ENCODE data around the gene RYR2. TPM values are rescaled to one million over a fixed set of nuclear protein-coding genes. Genes with fewer than 3 reads are reported as not detected.
"Not testable (repeated sequence)": the region's sequence is repeated elsewhere in the genome, so short reads cannot be mapped to it uniquely, and the experiment has no call there.

Gene RYR2
- total and polyA plus RNA-seq, 4 experiments from 2014 or later = not detected

- no peak overlapping the region for H3K4me3 ChIP-seq (ENCODE audit: low read length in 2 of 2)
Observed at GRCh38 chr1:237255071-237255470, 213.1 kb downstream of the RYR2 start.

GRCh38 chr1:237258871-237259270, 216.9 kb downstream of the RYR2 start:
- H3K9me3 Mint-ChIP-seq = peaks cover 0 to 8% (median 3%) of the 10 kb centered on the region in 8 donors

More at GRCh38 chr1:237255071-237255470, 213.1 kb downstream of the RYR2 start:
- Histone ChIP-seq H3K36me3 (ENCODE audit: insufficient read depth, low read length) (no peaks in the 10 kb centered on the region), H3K27me3 (ENCODE audit: insufficient read depth, low read length) (no peaks in the 10 kb centered on the region), H3K9me3 (ENCODE audit: control insufficient read depth in 1 of 2, low read length in 2 of 2) (no peaks in the 10 kb centered on the region), H3K4me1 (ENCODE audit: insufficient read depth, low read length) (no peaks in the 10 kb centered on the region), H3K27ac (ENCODE audit: low read depth, low read length) (no peak overlapping the region)
- no peak overlapping the region for H3K4me3 Mint-ChIP-seq
- peaks cover 0 to 8% (median 3%) of the 10 kb centered on the region in 8 donors for H3K9me3 Mint-ChIP-seq
- POLR2A ChIA-PET (ENCODE audit: partially characterized antibody) = no interaction called here
- CTCF ChIA-PET (ENCODE audit: partially characterized antibody) = no interaction called here
- no peaks in the 10 kb centered on the region for H3K36me3 Mint-ChIP-seq
- H3K27me3 Mint-ChIP-seq = peaks cover 4 to 5% of the 10 kb centered on the region in 2 donors
- DNase-seq = no peak
- intact Hi-C loops (cut with micrococcal nuclease) = no loop called here
- H3K27ac Mint-ChIP-seq = no peak overlapping the region
- H3K4me1 Mint-ChIP-seq = no peaks in the 10 kb centered on the region

GRCh38 chr1:237261198-237261597, 219.2 kb downstream of the RYR2 start:
- DNase-seq = no peak
- H3K36me3 ChIP-seq (ENCODE audit: insufficient read depth, low read length) = no peaks in the 10 kb centered on the region
- no peak overlapping the region for H3K4me3 ChIP-seq (ENCODE audit: low read length in 2 of 2)
- H3K27ac Mint-ChIP-seq = peak overlapping the region in 1 of 7 donors; percentile 54
- H3K9me3 Mint-ChIP-seq = peaks cover 0 to 6% (median 2%) of the 10 kb centered on the region in 8 donors
- H3K27me3 ChIP-seq (ENCODE audit: insufficient read depth, low read length) = no peaks in the 10 kb centered on the region
- H3K9me3 ChIP-seq (ENCODE audit: control insufficient read depth in 1 of 2, low read length in 2 of 2) = no peaks in the 10 kb centered on the region
- no peaks in the 10 kb centered on the region for H3K4me1 ChIP-seq (ENCODE audit: insufficient read depth, low read length)
- peaks cover 5 to 8% of the 10 kb centered on the region in 2 donors for H3K27me3 Mint-ChIP-seq
- POLR2A ChIA-PET (ENCODE audit: partially characterized antibody) = no interaction called here
- no peak overlapping the region for H3K4me3 Mint-ChIP-seq
- intact Hi-C loops (cut with micrococcal nuclease) = no loop called here
- H3K36me3 Mint-ChIP-seq = no peaks in the 10 kb centered on the region
- no peak overlapping the region for H3K27ac ChIP-seq (ENCODE audit: low read depth, low read length)
- H3K4me1 Mint-ChIP-seq = no peaks in the 10 kb centered on the region
- CTCF ChIA-PET (ENCODE audit: partially characterized antibody) = no interaction called here

More at GRCh38 chr1:237258871-237259270, 216.9 kb downstream of the RYR2 start:
- Histone ChIP-seq H3K27me3 (ENCODE audit: insufficient read depth, low read length) (no peaks in the 10 kb centered on the region), H3K36me3 (ENCODE audit: insufficient read depth, low read length) (no peaks in the 10 kb centered on the region), H3K4me1 (ENCODE audit: insufficient read depth, low read length) (no peaks in the 10 kb centered on the region), H3K27ac (ENCODE audit: low read depth, low read length) (no peak overlapping the region), H3K9me3 (ENCODE audit: control insufficient read depth in 1 of 2, low read length in 2 of 2) (no peaks in the 10 kb centered on the region), H3K4me3 (ENCODE audit: low read length in 2 of 2) (no peak overlapping the region)
- H3K36me3 Mint-ChIP-seq = no peaks in the 10 kb centered on the region
- DNase-seq = no peak
- H3K4me3 Mint-ChIP-seq = no peak overlapping the region
- no peak overlapping the region for H3K27ac Mint-ChIP-seq
- intact Hi-C loops (cut with micrococcal nuclease) = no loop called here
- no peaks in the 10 kb centered on the region for H3K4me1 Mint-ChIP-seq
- POLR2A ChIA-PET (ENCODE audit: partially characterized antibody) = no interaction called here
- peaks cover 4 to 5% of the 10 kb centered on the region in 2 donors for H3K27me3 Mint-ChIP-seq
- CTCF ChIA-PET (ENCODE audit: partially characterized antibody) = no interaction called here

DNA sequence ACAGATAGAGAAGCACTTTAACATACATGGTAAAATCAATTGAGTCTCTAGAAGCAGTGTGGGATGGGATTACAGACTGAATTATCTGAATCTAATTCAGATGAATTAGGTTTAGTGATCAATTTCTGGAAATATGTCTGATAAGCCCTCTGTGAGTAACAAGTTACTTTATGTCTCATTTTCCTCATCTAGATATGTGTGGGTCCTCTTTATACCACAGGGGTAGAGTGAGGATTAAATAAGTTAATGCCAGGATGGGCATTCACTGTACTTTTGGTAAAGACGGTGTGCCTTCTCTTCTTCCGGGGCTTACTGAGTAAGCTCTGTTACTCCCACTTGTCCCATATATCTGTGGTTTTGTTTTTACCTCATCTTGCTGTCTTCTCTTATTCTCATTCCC, 225.8 kb downstream of the RYR2 start:
- ChIA-PET CTCF (ENCODE audit: partially characterized antibody) (no interaction called here), POLR2A (ENCODE audit: partially characterized antibody) (no interaction called here)
- Mint-ChIP-seq H3K4me3 (no peak overlapping the region), H3K4me1 (peaks cover 0 to 5% (median 2%) of the 10 kb centered on the region in 4 donors), H3K27ac (no peak overlapping the region), H3K27me3 (peaks cover 1 to 4% of the 10 kb centered on the region in 2 donors), H3K9me3 (peaks cover 0 to 6% (median 0%) of the 10 kb centered on the region in 8 donors), H3K36me3 (no peaks in the 10 kb centered on the region)
- H3K4me3 ChIP-seq (ENCODE audit: low read length in 2 of 2) = no peak overlapping the region
- H3K9me3 ChIP-seq (ENCODE audit: control insufficient read depth in 1 of 2, low read length in 2 of 2) = no peaks in the 10 kb centered on the region
- DNase-seq = no peak
- no peak overlapping the region for H3K27ac ChIP-seq (ENCODE audit: low read depth, low read length)
- H3K27me3 ChIP-seq (ENCODE audit: insufficient read depth, low read length) = no peaks in the 10 kb centered on the region
- no peaks in the 10 kb centered on the region for H3K36me3 ChIP-seq (ENCODE audit: insufficient read depth, low read length)
- H3K4me1 ChIP-seq (ENCODE audit: insufficient read depth, low read length) = no peaks in the 10 kb centered on the region
- intact Hi-C loops (cut with micrococcal nuclease) = no loop called here

DNA sequence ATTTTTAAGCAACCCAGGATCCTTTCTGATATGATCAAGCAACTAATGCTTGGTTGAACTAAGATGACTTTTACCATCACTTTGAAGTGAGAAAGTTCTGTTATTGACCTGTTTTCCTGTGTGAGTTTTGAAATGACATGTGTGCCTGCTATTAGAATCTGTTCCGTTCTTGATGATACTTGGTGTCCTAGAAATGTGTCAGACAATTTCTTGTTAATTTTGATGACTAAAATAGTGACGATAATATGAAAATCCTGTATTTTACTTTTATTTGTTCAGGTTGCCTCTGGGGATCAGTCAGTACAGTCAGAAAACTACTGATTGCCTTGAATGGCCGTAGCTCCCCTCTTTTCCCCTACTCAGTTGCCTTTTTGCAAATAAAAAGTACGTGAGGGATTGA, 228.0 kb downstream of the RYR2 start:
- H3K36me3 ChIP-seq (ENCODE audit: insufficient read depth, low read length) = no peaks in the 10 kb centered on the region
- ChIA-PET POLR2A (ENCODE audit: partially characterized antibody) (no interaction called here), CTCF (ENCODE audit: partially characterized antibody) (no interaction called here)
- intact Hi-C loops (cut with micrococcal nuclease) = no loop called here
- no peaks in the 10 kb centered on the region for H3K4me1 ChIP-seq (ENCODE audit: insufficient read depth, low read length)
- Mint-ChIP-seq H3K27ac (no peak overlapping the region), H3K4me3 (no peak overlapping the region), H3K36me3 (no peaks in the 10 kb centered on the region), H3K9me3 (peaks cover 0 to 5% (median 0%) of the 10 kb centered on the region in 8 donors), H3K4me1 (peaks cover 0 to 5% (median 2%) of the 10 kb centered on the region in 4 donors), H3K27me3 (peaks cover 0 to 1% of the 10 kb centered on the region in 2 donors)
- no peak overlapping the region for H3K4me3 ChIP-seq (ENCODE audit: low read length in 2 of 2)
- H3K9me3 ChIP-seq (ENCODE audit: control insufficient read depth in 1 of 2, low read length in 2 of 2) = no peaks in the 10 kb centered on the region
- H3K27me3 ChIP-seq (ENCODE audit: insufficient read depth, low read length) = no peaks in the 10 kb centered on the region
- DNase-seq = no peak
- no peak overlapping the region for H3K27ac ChIP-seq (ENCODE audit: low read depth, low read length)

- H3K27me3 ChIP-seq (ENCODE audit: insufficient read depth, low read length) = no peaks in the 10 kb centered on the region
- peaks cover 0 to 5% (median 2%) of the 10 kb centered on the region in 4 donors for H3K4me1 Mint-ChIP-seq
- no peaks in the 10 kb centered on the region for H3K36me3 Mint-ChIP-seq
- peaks cover 0 to 1% of the 10 kb centered on the region in 2 donors for H3K27me3 Mint-ChIP-seq
- no peak overlapping the region for H3K27ac ChIP-seq (ENCODE audit: low read depth, low read length)
- no peak overlapping the region for H3K27ac Mint-ChIP-seq
- intact Hi-C loops (cut with micrococcal nuclease) = no loop called here
- no peak for DNase-seq
- no peak overlapping the region for H3K4me3 ChIP-seq (ENCODE audit: low read length in 2 of 2)
- no peaks in the 10 kb centered on the region for H3K9me3 ChIP-seq (ENCODE audit: control insufficient read depth in 1 of 2, low read length in 2 of 2)
- no peak overlapping the region for H3K4me3 Mint-ChIP-seq
- H3K4me1 ChIP-seq (ENCODE audit: insufficient read depth, low read length) = no peaks in the 10 kb centered on the region
- no peaks in the 10 kb centered on the region for H3K36me3 ChIP-seq (ENCODE audit: insufficient read depth, low read length)
- H3K9me3 Mint-ChIP-seq = peaks cover 0 to 5% (median 0%) of the 10 kb centered on the region in 8 donors
- ChIA-PET POLR2A (ENCODE audit: partially characterized antibody) (no interaction called here), CTCF (ENCODE audit: partially characterized antibody) (no interaction called here)
Observed at GRCh38 chr1:237270353-237270752, 228.4 kb downstream of the RYR2 start.

DNA sequence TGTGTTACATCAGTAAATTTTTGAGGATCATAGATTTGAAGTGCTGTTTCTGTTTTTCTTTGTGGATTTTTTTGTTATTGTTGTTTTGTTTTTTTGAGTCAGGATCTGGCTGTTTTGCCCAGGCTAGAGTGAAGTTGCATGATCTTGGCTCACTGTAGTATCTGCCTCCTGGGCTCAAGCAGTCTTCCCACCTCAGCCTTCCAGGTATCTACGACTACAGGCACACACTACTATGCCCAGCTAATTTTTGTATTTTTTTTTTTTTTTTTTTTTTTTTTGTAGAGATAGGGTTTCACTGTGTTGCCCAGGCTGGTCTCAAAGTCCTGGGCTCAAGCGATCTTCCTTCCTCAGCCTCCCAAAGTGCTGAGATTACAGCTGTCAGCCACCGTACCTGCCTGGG, 236.0 kb downstream of the RYR2 start:
- H3K27ac ChIP-seq (ENCODE audit: low read depth, low read length); H3K4me3 ChIP-seq (ENCODE audit: low read length in 2 of 2); H3K36me3 Mint-ChIP-seq; H3K36me3 ChIP-seq (ENCODE audit: insufficient read depth, low read length); H3K9me3 ChIP-seq (ENCODE audit: control insufficient read depth in 1 of 2, low read length in 2 of 2); H3K27me3 Mint-ChIP-seq; H3K4me3 Mint-ChIP-seq; intact Hi-C loops (cut with micrococcal nuclease); CTCF ChIA-PET (ENCODE audit: partially characterized antibody); H3K27me3 ChIP-seq (ENCODE audit: insufficient read depth, low read length); H3K9me3 Mint-ChIP-seq; H3K4me1 Mint-ChIP-seq; H3K4me1 ChIP-seq (ENCODE audit: insufficient read depth, low read length); DNase-seq; POLR2A ChIA-PET (ENCODE audit: partially characterized antibody): not testable (repeated sequence)
- H3K27ac Mint-ChIP-seq = peak overlapping the region in 1 of 7 donors; percentile 42

DNA sequence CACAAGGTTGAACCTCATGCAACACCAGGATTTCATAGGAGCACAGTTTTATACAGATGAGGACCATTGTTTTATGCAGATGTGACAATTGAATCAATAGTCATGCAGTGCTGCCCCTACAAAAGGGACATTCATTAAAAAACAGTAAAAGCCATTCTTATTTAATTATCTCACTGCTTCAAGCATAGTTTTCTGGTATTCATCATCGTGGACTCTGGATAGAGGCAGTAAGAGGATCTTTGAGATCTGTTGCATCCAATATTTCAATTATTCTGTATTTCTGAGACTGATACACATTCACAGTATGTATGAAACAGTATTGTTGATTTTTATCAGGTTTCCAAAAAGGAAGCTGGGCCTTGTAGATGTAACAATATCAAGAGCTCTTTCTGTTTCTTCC, 237.6 kb downstream of the RYR2 start:
- no peaks in the 10 kb centered on the region for H3K9me3 Mint-ChIP-seq
- Histone ChIP-seq H3K36me3 (ENCODE audit: insufficient read depth, low read length) (no peaks in the 10 kb centered on the region), H3K9me3 (ENCODE audit: control insufficient read depth in 1 of 2, low read length in 2 of 2) (no peaks in the 10 kb centered on the region), H3K4me1 (ENCODE audit: insufficient read depth, low read length) (no peaks in the 10 kb centered on the region), H3K4me3 (ENCODE audit: low read length in 2 of 2) (no peak overlapping the region), H3K27me3 (ENCODE audit: insufficient read depth, low read length) (no peaks in the 10 kb centered on the region), H3K27ac (ENCODE audit: low read depth, low read length) (no peak overlapping the region)
- H3K27ac Mint-ChIP-seq = no peak overlapping the region
- CTCF ChIA-PET (ENCODE audit: partially characterized antibody) = no interaction called here
- POLR2A ChIA-PET (ENCODE audit: partially characterized antibody) = no interaction called here
- no peaks in the 10 kb centered on the region for H3K4me1 Mint-ChIP-seq
- H3K36me3 Mint-ChIP-seq = no peaks in the 10 kb centered on the region
- H3K4me3 Mint-ChIP-seq = no peak overlapping the region
- intact Hi-C loops (cut with micrococcal nuclease) = no loop called here
- peaks cover 0 to 2% of the 10 kb centered on the region in 2 donors for H3K27me3 Mint-ChIP-seq
- no peak for DNase-seq

Measured in CD4-positive, alpha-beta memory T cell (primary cell).